Neural progenitor cell (in vitro differentiated cells): ENCODE results near the gene BUD13.

ENCODE experiments used
- CTCF ChIP-seq: fragments of 200-600 bp; sonication (generic); IDR thresholded peaks from 2 replicates; pipeline ENCODE4 v1.5.1; 2017; ENCODE audit warnings: antibody characterized with exemption, mild to moderate bottlenecking
- EZH2 ChIP-seq: fragments of 200-600 bp; sonication (generic); IDR thresholded peaks from 2 replicates; pipeline ENCODE4 v1.6.1; 2017; ENCODE audit warnings: antibody characterized with exemption, mild to moderate bottlenecking, moderate library complexity
- EZH2phosphoT487 ChIP-seq: fragments of 200-600 bp; sonication (generic); IDR thresholded peaks from 2 replicates; pipeline ENCODE4 v1.6.1; 2017; ENCODE audit warnings: antibody characterized with exemption

- no peak for TF ChIP-seq CTCF
- TF ChIP-seq EZH2phosphoT487 = no peak
- TF ChIP-seq EZH2 = no peak
These were observed 22.6 kb downstream of the BUD13 start for GRCh38 chr11:116750070-116750718.
